GM19099 (cell line): ENCODE data around the gene SAMD8.

Experiments used
- POLR2A ChIP-seq: IDR thresholded peaks from 3 replicates; pipeline ENCODE4 v1.6.1; 2011; ENCODE audit warnings: low read depth; ENCODE audit not compliant: insufficient read length; ENCODE audit errors: extremely low read depth

SAMD8 gene

DNA sequence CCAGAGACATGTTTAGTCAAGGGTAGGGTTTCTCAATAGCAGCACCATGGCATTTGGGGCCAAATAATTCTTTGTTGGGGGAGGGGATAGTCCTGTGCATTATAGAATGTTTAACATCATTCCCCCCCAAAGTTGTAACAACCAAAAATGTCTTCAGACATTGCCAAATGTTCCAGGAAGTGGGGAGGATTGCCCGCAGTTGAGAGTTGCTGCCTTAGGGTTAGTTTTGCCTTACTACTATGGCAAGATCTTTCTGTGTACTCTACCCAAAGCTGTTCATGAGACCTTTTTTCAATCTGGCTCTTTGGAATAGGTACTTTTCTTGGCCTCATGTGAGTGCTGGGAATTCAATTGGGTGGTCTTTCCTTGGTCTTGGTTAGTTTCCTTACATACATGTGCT, 34.1 kb downstream of the SAMD8 start:
- no peak for TF ChIP-seq POLR2A

DNA sequence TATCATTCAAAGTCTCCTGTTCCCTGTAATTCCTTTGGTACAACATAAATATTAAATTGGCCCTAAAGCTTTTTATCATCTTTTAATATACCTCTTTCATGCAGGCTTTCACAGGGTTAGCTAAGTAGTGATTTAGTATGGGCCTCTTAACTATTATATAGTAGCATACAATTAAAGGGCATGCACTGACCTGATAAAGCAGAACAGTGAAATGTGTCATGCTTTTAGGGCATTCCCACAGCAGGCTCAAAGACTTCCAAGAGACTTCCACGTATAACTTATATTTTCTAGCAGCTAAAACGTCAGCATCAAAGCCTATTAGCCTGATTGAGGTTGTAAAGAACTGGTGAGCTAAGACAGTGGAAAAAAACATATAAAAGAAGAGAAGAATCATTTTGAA, 35.3 kb downstream of the SAMD8 start:
- no peak for TF ChIP-seq POLR2A

DNA sequence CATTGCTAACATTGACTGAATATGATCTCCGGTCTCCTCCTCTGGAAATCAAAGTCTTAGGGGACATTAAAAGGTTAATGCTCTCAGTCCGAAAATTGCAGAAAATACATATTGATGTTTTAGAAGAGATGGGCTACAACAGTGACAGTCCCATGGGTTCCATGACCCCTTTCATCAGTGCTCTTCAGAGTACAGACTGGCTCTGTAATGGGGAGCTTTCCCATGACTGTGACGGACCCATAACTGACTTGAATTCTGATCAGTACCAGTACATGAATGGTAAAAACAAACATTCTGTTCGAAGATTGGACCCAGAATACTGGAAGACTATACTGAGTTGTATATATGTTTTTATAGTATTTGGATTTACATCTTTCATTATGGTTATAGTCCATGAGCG, 39.2 kb downstream of the SAMD8 start:
- TF ChIP-seq POLR2A = no peak

DNA sequence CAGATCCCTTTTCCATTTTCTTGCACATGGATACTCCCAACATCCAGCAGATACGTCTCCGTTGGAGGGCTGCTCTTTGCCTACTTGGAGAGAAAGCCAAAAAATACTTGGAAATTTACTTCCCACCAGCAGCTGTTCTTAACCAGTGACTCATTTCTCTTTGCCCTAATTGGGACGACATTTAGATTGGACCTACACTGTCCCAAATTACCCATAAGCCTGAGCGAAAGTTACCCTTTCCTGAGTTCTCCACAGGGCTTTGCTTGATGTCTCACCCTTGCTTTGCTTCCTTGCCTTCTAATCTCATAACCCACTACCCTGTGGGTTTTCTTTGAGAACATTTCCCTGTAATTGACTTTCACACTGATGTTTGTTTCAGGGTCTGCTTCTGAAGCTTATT, 48.1 kb downstream of the SAMD8 start:
- no peak for TF ChIP-seq POLR2A

DNA sequence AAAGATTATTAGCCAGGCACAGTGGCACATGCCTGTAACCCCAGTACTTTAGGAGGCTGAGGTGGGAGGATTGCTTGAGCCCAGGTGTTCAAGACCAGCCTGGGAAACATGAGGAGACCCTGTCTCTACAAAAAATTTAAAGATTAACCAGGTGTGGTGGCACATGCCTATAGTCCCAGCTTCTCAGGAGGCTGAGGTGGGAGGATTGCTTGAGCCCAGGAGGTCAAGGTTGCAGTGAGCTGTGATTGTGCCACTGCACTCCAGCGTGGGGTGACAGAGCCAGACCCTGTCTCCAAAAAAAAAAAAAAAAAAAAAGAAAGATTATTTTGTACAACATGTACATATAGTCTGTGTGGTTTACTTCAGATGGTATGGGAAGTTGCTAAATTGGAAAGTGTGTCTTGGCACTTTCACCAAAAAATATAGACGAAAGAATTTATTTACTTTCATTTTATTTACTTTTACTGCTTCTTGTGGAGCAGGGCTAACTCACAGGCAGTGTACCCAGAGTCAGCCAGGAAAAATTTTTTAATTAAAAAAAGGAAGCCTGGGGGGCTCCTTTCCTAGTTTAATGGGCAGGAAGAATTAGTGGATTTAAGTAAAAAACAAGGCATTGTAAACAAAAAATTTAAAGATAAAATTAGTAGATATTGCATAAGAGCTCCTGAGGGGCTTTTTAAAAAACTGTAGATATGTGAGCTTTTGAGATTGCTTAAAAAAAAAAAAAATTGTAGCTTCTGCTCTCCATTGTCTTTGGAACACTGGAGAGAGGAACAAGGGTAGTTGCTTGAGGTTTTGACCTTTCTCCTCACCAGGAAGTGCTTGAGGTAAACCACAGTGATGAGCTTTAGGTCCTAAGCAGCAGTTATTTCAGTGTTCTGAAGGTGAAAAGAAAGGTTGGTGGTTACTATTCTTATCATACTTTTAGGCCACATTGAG, 54.5 kb downstream of the SAMD8 start:
- no peak for TF ChIP-seq POLR2A

DNA sequence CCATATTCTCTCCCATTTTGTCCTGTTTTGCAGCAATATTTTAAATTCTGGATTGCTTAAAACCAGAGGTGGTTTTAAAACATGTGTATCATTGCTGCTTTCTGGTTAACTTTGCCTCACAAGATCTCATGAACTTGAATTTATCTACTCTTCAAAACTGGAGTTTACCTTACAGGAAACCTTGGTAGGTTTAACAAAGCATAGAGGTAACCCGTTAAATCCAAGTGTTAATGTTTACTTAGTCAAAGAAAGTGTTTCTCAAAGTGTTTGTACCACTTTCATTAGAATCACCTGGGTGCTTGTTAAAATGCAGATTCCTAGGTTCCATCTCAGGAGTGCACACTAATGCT, 55.1 kb downstream of the SAMD8 start:
- TF ChIP-seq POLR2A = no peak

DNA sequence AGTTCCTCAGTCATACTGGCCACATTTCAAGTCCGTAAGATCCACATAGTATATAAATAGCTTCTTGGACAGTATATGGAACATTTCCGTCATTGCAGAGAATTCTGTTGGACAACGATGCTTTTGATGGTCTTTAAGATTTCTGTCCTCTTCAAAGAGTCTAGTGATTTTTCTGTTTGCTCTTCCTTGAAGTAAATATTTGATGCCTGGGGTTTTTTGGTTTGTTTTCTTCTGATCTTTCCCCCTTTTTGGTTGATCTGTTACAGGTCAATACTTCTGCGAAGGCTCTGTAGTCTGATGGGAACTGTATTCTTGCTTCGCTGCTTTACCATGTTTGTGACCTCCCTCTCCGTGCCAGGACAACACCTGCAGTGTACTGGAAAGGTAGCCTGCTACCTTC, 56.8 kb downstream of the SAMD8 start:
- no peak for TF ChIP-seq POLR2A

DNA sequence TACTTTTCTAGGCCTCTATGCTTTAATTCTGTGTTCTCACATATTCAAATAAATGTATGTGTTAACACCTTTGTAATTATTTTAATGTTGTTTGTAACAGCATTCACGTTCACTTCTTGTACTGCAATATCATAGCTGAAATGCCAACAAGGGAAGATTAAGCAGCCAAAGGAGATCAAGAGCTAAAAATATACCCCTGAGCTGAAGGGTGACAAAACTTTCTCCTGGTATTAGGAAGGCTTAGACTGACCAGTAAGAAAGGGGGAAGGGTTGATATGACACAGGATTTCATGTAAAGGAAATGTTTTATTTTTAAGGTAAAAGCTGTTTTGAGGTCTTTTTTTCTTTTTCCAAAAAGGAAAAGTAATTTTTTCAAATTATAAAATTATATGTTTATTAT, 58.8 kb downstream of the SAMD8 start:
- TF ChIP-seq POLR2A = no peak

DNA sequence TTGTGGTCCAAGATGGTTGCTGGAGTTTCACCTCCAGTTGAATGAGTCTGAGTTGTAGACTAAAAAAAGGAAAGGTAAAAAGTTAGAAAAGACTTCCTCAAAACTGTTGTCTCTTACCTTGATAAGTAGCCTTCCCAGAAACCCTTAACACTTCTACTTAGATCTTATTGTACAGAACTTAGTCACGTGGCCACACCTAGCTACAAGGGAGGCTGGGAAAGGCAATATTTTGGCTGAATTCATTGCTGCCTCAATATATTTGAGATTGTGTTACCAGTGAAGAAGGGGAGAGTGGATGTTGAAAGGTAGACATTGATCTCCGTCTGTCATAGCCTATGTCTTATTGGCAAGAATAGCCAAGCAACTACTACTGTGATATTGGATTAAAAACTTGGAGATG, 63.6 kb downstream of the SAMD8 start:
- TF ChIP-seq POLR2A = no peak

DNA sequence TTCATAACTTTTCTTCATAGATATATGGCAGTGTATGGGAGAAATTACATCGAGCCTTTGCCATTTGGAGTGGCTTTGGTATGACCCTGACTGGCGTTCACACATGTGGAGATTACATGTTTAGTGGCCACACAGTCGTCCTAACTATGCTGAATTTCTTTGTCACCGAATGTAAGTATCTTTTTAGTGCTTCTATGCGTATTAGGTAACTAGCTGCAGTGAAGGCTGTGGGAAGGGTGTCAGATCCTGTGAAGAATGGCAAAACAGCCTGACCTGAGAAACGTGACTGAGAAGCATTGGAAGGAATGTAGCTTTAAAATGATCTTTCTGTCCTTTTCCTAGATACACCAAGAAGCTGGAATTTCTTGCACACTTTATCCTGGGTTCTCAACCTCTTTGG, 64.6 kb downstream of the SAMD8 start:
- no peak for TF ChIP-seq POLR2A

DNA sequence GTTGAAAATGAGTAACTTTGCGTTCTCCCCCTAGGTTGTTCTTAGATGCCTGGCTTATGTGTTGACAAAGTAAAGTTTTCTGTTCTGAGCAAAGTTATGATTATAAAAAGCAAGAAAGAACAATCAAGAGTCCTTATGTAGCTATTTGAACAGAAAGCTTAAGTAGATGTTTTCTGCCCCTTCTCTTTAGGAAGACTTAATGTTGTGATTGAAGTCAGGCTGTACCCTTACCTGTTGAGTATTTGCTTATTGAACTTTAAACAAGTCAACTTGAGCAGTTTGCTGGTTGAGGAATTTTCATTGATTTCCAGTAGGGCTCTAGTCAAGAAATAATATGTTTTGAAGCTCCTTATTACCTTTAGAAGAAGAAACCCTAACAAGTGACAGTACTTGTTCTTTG, 65.3 kb downstream of the SAMD8 start:
- no peak for TF ChIP-seq POLR2A

DNA sequence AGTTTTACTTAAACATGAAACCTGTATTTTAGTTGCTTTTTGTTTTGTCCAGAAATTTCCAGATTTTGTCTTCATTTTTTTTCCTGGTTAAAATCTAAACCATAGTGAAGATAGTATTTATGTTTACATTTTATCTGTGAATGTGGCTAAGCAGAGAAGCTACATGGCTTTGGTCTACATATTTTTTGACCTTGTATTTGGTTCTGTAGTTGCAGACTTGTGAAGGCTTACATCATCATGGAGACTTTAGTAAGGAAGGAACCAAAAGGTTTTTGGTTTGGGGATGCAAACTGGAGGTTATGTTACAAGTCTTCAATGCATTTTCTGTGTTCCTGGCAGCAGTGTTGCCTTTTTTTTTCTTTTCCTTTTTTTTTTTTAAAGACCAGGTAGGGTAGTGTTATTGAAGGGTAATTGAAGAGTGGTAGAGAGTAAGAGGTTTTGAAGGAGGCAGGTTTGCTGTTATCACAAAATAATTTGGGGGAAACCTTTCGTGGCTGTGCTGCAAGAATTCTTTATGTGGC, 68.3 kb downstream of the SAMD8 start:
- TF ChIP-seq POLR2A = no peak

DNA sequence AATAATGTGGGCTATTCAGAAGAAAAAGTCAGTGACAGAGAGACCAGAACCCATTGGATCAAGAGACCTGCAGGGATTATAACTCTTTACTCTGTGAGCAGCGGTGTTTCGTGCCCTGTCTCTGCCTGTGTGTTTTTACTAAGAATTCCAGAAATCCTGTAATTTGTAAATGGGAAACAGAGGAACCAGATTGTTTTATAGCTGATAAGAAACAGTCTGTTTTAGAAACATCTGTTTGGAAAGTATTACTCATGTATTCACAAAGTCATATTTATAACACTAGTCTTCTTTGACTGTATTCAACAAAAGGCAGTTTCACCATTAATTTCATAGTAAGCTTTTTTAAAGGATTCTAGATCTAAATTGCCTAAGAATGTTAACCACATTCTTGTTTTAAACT, 69.1 kb downstream of the SAMD8 start:
- TF ChIP-seq POLR2A = no peak

DNA sequence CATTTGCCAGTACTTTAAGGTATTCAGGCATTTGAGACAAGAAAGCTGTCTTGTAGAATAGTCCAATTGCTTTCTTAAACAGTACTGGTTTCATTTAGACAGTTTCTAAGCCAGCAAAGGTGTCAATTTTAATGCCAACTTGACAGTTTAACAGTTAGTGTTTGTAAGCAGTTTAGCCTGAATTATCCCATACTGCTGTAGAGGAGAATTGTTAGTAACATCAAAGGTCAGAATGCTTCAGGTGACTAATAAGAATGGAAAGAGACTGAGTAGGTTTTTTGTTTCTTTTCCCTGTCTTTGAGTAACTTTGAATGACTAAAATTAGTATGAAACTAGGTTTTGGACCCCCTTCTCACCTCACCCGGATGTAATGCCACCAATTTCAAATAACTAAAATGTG, 69.6 kb downstream of the SAMD8 start:
- TF ChIP-seq POLR2A = no peak

DNA sequence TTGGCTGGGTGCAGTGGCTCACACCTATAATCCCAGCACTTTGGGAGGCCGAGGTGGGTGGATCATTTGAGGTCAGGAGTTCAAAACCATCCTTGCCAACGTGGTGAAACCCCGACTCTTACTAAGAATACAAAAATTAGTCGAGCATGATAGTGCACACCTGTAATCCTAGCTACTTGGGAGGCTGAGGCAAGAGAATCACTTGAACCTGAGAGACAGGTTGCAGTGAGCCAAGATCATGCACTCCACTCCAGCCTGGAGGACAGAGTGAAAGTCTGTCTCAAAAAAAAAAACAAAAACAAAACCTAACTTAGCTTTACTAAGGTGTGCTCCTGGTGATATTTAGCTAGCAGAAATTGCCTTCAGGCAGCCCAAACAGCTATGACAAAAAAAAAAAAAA, 74.9 kb downstream of the SAMD8 start:
- no peak for TF ChIP-seq POLR2A

DNA sequence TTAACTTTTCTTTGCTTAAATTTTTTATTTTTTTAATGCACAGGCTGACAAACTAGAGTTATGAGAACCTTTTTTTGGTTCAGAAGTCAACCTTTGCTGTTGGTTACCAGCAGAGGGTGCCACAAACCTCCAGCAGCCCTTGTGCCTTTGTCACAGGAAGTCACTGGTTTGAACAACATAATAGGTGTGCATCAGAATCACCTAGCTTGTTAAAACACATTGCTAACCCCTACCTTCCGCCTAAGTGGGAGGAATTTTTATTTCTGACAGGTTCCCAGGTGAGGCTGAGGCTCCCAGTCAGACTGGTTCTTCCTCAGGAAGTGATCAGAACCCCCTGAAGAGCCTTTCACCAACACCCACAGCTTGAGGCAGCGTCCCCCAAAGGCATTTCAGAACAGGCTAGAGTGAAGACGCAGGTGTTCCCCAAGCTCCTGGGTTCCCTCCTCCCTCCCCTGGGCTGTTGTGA, 76.5 kb downstream of the SAMD8 start:
- no peak for TF ChIP-seq POLR2A
